Skin epidermis (tissue), 12 donors: Measurements from ENCODE around the gene NXNL2.

Source experiments
- H3K27ac ChIP-seq, 21 experiments: fragments of 200-600 bp; sonication (generic) in 11 of 21; one replicate each; pipeline ENCODE4 v1.5.0; 2020; ENCODE audit warnings: mild to moderate bottlenecking in 3 of 21, inconsistent platforms in 2 of 21, moderate library complexity in 2 of 21
- H3K4me3 ChIP-seq, 7 experiments: fragments of 200-600 bp; sonication (generic) in 2 of 7; one replicate each; pipeline ENCODE4 v1.5.0; 2020; ENCODE audit warnings: inconsistent platforms in 2 of 7, mild to moderate bottlenecking in 2 of 7, moderate library complexity in 1 of 7

The NXNL2 gene

DNA sequence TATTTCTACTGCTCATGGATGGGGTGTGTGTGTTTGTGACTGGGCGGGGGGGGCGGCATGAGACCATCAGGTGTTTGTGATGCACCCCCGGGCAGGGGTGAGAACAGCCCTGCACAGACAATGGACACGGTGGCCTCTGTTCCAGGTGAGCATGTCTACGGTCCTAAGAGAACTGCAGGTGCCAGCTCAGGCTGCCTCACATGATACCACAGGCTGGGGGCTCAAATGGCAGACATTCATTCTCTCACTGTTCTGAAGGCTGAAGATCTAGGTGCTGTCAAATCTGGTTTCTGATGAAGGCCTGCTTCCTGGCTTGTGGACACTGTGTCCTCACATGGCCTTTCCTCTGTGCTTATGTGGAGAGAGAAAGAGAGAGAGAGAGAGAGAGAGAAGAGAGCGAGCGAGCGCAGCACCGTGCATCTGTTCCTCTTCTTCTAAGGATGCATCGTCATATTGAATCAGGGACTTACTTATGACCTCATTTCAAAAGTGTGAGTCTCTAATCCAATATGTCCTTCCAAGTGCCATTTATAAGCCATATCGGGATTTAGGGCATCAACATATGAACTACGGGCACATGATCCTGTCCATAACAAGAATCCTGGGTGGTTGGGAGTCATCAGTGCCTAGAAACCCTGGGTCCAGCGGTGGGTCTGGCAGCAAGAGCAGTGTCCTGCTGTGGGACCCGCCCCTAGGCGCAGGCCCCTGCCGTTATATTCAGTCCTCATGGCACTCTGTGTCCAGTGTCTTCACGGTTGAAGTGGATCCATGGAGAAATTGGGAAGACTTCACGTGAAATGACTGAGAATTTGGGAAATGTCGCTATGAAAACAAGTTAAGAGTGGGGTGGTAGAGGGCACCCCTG is 42.5 kb downstream of the NXNL2 start:
- Histone ChIP-seq H3K4me3 (no peak overlapping the region), H3K27ac (no peak overlapping the region)

DNA sequence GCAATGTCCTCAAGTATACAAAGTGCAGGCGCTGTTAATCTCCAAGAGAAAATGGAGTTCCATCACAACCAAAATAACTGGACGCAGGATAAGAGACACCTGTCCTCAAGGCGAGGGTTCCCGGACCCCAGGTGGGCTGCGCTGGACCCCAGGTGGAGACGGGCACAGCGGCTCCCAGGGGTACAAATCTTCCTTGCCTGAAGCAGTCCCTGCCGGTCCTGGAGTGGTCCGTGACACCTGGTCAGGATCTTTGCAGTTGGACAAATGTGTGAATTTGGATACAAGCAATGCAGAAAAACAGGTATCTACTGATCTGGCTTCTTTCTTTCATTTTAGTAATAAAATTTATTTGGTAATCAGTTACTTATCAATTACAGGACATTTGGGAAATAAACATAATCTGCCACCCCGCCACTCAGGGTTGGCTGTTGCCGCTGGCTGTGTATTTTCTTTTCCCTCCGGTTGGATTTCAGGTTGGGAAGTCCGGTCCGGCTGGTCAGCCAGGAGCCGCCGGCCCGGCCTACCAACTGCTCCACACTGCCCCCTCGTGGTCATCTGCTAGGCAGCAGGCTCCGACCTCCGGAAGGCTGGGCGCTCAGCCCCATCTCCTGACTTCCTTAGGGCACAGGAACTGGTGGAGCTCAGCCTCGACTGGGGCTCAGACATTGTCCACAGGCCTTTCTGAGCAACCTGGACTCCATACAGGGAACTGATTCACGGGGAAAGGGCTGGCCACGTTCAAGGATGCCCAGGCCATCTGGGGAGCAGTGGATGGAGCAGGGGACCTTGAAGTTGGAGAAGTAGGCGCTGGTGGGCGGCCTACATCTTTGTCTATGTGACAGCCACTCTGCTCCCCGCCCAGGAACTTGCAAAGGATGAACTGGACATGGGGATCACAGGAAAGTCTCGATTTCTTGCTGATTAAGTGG is 43.4 kb downstream of the NXNL2 start:
- no peak overlapping the region for H3K27ac ChIP-seq
- no peak overlapping the region for H3K4me3 ChIP-seq

DNA sequence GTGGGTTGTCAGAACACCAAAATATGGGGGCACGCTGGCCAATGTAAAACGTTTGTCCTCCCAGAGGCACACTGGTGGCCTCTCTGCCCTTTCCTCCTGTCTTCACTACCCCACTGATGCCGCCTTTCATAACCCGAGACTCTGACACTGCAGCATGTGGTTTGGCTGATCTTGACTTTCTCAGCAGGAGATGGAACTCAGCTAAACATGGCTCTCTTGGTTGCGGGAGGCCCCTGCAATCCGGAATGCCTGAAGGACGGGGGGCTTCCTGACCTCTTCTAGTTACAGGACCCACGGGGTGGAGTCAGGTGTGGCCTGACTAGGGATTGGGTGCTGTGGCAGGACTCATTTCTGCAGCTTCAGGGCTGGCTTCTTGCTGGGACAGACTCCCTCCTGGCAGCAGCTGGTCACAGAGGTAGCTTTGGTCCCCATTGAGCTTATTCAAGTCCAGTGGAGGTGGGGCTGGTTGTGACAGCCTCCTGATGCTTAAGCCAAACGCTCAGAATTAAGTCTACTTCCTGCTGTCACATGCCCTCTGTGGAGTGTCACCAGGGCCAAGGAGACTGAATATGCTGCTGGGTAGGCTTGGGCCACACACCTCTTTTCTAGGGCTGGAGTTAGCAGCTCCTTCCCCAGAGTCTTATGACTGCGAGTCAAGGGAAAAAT is 44.2 kb downstream of the NXNL2 start:
- Histone ChIP-seq H3K27ac (no peak overlapping the region), H3K4me3 (no peak overlapping the region)

DNA sequence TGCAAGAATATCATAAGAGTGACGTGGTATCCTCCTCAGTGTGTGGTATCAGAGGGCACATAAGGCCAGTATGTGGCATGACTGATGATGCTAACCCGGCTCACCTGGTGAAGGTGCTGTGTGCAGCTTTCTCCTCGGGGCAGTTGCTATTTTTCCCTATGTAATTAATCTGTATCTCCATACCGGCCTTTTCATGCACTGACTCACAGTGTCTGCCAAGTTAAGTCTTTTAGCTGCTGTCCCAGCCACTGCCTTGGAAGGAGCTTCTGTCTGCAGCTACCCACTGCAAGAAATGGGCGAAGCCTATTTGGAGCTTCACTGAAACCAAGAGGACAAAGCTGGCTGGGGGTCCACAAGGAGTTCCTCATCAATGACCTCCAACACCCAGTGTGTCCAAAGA is 46.0 kb downstream of the NXNL2 start:
- H3K4me3 ChIP-seq, result no peak overlapping the region
- no peak overlapping the region for H3K27ac ChIP-seq

DNA sequence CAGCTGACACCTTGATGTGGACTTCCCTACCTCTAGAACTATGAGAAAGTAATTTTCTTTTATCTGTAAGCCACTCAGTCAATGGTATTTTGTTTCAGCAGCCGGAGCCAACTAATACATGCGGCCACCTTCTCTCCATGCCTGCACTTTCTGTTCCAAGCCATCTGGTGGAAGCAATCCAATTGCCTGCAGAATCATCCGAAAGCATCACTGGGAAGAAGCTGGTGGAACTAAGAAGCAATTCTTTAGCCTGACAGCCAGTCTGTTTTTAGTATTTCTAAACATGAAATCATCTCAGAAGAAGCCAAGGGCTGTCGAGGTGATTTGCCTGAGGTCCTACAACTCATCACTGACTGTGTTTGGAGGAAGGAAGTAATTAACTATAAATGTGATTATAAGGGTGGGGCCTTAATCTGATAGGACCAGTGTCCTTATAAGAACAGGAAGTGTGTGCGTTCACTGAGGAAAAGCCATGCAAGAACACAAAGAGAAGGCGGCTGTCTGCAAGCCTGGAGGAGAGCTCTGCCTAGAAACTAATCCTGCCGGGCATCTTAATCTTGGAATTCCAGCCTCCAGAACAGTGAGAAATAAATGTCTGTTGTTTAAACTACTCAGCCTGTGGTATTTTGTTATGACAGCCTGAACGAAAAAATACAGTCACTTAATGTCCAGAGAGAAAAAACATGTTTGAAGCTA is 49.1 kb downstream of the NXNL2 start:
- H3K27ac ChIP-seq, result no peak overlapping the region
- no peak overlapping the region for H3K4me3 ChIP-seq

DNA sequence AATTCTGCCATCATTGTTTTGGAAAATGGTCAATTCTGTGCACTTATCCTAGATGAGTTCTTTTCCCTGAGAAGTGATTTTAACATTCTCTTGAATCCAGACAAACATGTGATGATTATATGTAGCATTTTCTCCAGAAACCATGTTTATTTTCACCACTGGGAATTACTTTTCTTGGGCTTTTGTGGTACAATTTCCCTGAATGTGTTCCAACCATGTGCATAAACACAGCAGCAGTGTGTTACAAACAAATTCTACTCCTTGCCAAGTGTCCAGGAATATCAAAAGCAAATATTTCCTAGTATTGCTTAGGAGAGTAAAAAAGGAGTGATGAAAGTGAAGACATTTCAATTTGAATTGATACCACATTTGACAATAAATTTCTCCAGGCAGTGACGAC is 50.4 kb downstream of the NXNL2 start:
- H3K27ac ChIP-seq, result no peak overlapping the region

DNA sequence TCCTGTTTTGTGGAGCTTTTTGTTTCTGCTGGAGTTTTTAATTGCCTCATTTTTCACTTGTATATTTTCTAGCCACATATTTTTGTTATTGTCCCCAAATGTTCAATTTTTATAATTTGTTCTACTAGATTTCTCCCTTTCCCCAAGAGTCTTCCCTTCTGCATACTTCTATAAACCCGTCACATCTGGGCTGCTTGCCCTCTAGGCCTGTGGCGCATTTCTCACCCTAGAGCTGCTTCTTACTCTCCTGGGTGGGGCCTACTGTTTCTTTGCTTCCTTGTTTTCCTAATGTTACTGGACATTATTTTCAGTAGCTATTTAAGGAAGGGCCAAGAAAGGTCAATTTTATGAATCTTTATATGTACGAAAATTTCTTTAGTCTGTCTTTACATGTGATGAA is 51.5 kb downstream of the NXNL2 start:
- Histone ChIP-seq H3K4me3 (no peak overlapping the region), H3K27ac (no peak overlapping the region)

More for the DNA sequence above, 50.4 kb downstream of the NXNL2 start:
- no peak overlapping the region for H3K4me3 ChIP-seq

DNA sequence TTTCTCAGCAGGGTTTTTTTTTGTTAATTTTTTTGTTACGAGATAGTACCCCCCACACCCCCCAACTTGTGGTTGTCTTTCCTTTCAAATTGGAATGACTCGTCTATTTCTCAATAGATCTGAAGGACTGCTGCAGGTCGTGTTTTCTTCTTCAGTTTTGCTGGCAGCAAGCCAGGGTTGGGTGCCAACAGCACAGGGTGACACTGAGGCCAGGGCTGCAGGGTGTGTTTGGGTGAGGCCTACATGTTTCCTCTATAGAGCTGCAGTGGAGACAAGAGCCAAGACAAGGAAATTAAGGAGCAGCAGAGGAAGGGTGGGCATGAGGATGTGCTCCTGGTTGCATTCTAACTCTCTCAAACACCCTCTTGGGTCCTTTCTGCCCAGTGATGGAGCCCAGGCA is 52.2 kb downstream of the NXNL2 start:
- H3K27ac ChIP-seq, result no peak overlapping the region
- H3K4me3 ChIP-seq, result no peak overlapping the region

DNA sequence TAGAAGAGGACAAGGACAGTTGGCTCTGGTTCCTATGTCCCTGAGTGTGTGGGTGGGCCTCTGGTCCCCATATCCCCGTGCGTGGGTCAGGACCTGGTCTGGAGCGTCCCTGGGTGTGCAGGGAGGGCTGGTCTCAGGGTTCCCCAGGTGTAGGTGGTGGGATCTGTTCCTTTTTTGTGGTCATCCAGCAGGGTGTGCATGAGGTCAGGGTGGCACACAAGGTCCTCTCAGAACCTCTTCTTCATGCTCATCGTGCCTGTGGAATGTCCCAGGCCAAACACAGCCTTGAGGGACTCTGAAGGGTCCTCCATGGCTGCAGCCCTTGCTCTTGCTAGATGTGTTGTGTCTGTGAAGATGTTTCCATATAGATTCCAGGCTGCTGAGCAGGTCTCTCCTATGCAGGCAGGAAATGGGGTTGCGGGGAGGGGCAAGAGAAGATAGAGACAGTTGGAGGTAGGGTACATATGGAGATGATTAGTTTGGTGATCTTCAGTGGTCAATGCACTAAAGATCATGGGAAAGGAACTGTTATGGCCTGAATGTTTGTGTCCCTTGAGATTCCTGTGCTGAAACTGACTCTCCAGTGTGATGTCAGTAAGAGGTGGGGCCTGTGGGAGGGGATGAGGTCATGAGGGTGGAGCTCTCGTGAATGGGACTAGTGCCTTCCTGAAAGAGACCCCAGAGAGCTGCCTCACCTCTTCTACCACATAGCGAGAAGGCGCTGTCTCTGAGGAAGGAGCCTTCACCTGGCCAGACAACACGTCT is 53.1 kb downstream of the NXNL2 start:
- Histone ChIP-seq H3K4me3 (no peak overlapping the region), H3K27ac (no peak overlapping the region)

DNA sequence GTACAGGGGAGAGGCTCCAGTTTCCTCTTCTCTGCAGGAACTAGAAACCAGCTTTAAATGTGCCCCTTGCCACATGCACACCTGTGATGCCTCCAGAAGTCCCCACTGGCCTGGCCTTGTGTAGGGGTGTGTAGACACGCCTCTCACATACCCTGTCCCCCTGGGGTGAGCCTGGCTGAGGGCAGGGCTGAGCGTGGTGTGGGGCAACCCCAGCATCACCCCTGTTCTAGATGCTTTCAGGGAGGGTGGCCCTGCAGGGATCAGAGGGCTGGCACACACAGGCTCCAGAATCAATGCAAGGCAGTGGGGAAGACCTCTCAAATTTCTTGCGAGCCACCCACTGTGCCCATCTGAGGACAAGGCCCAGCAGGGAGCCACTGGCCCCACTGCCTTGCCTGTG is 54.7 kb downstream of the NXNL2 start:
- H3K4me3 ChIP-seq, result no peak overlapping the region
- H3K27ac ChIP-seq, result no peak overlapping the region

DNA sequence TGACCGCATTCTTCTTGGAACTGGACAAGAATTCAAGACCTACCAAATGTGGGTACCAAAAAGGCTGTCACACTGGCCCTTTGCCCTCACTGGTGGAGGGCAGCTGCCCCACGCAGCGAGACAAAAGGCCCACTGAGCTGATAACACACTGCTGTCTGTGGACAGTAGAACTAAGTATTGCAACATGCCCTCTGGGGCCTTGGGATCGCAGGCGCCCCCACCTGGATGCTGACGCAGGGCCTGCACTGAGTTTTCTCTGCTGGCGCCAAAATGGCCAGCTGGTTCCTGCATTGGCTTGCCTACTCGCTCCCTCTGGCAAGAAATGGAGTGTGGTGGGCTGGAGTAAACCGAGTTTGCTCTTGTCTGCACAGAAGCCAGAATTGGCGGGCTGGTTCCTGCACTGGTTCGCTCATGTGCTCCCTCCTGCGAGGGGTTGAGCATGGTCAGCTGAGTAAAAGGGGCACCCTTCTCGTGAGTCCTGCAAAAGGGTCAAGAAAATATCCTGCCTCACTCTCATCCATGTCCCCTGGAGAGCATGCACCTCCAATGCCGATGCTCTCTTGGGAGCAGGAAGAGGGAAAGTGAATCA is 55.7 kb downstream of the NXNL2 start:
- no peak overlapping the region for H3K4me3 ChIP-seq
- H3K27ac ChIP-seq, result no peak overlapping the region

DNA sequence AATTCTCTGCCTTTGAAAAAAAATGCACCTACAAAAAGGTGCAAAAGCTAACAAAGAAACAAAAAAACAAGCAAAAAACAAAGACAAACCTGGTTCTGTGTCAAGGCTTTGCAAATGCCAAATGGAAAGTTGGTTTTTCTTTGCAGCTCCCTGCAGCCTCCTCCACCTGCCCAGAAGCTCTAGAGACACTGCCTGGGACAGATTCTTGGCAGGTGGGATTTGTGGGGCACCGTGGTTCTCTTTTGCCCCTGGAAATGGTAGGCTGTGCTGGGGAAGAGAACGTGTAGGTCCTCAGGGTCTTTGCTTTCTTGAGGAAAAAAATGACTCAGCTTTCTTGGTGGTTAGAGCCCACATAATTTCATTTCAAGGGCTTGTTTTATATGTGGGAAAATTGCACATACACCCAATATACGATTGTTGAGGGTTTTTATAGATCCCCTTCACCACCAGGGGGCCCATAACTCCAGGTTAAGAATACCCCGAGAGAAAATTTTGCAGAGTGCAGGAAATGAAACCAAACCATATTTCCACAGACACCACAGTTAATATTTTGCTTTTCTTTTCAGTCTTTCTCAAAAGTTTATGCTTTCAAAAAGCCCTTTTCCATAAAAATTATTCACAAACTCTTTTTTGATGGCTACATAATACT is 58.7 kb downstream of the NXNL2 start:
- no peak overlapping the region for H3K27ac ChIP-seq
- no peak overlapping the region for H3K4me3 ChIP-seq
